NCI-H226 (cell line): ENCODE data around the gene SEMA6D.
A peak's percentile ranks its signal among the peaks of the same experiment; 100 is the strongest.

ENCODE experiments used
- DNase-seq: peaks from one replicate; pipeline ENCODE4 v3.0.0-alpha.2; 2015

Gene SEMA6D

DNA sequence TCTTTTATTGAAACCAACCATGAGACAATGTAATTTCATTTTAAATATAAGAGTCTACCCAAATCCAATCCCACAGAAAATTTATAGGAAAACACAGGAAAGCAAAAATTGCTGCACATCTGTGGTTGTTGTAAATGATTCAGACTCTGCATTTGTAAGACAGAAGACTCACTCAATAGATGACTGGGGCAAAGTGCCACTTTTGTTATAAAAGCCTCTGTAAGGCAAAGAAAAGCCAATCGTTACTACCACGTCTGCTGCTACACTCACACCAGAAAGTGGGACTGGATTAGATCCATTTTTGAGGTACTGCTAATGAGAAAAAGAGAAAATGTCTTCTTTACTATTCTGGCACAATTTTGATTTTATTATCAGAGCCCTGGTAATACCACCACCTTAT, 74.9 kb downstream of the SEMA6D start:
- DNase-seq = no peak

DNA sequence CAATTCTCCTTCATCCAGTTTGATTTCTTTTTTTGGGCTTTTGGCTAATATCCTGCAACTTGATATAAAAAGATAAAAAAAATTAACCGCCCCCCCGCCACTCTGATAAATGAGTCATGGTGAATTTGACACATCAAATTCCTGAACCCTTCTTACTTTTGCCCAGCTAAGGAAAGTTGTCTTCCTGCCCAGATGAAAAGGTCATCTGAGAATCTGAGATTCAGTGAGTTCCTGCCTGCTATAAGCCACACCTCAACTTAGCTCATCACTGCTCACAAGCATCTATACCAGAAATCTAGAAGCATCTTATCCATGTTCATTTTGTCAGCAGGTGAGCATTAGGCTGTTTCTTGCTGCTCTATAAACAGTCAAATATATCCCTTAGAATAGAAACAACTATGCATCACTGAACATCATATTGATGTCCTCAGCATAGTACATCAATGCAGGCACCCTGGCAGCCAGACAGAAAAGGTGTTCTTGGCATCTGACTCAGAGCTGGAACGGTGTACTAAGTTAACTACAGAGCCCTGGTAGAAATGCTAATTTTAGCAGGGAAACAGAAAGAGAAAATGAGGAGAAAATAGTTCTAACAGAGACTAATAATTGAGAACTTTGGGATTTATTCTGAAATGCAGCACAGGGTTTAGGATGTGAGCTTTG, 77.1 kb downstream of the SEMA6D start:
- peak; percentile 45 for DNase-seq

- no peak for DNase-seq
These were observed 78.6 kb downstream of the SEMA6D start for GRCh38 chr15:47795864-47796263.

- no peak for DNase-seq
These were observed 79.0 kb downstream of the SEMA6D start for GRCh38 chr15:47796339-47796738.

DNA sequence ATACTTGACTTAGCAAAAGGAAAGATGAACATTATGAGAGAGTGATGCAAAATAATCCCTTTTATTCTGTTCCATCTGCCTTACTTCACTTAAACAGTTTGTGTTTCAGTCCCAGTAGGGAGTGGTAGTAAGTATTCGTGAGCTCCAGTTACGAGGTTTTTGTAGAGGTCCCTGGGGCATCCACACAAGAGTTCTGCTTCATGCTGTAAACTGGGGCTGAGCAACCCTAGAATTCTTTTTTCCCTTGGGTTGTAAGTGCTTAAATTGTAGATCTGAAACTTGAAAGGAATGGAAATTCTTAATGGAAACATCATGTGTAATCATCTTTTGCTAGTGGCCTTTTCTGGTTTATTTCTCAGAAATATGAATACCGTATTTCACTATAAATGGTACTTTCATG, 79.5 kb downstream of the SEMA6D start:
- no peak for DNase-seq

DNA sequence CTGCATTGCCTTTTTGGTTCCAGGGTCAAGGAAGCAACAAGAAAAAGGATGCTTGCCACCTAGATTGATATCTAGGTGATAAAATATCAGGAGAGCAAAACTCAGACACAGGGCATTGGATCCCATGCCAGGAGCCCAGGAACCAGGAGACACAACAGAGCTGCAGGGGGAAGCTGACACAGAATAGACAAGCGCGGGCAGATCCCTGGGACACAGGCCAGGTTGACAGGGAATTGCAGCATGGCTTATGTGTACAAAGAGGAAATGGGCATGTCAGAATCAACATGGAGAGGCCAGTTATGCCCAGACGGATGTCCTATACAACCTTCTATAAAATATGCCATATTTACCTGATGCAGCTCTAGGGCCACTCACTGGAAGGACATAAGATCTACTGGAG, 84.2 kb downstream of the SEMA6D start:
- DNase-seq = no peak

- DNase-seq = no peak
These were observed 84.9 kb downstream of the SEMA6D start for GRCh38 chr15:47802216-47802615.

DNA sequence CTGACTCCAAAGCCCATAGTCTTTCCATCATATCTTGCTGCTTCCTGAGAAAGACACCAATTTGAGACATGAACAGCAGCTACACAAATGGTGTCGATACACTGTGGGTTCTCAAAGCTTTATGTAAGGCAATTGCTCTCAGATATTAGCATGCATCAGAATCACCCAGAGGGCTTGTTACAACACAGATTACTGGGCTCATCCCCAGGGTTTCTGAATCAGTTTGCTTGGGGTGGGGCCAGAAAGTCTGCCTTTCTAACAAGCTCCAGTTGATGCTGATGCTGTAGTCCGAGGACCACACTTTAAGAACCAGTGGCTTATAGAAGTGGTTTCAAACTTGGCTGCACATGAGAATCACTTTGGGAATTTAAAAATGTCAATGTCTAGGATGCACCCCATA, 86.5 kb downstream of the SEMA6D start:
- DNase-seq = no peak

GRCh38 chr15:47804733-47805132, 87.4 kb downstream of the SEMA6D start:
- DNase-seq = no peak

- no peak for DNase-seq
These were observed 88.7 kb downstream of the SEMA6D start for GRCh38 chr15:47806008-47806407.

DNA sequence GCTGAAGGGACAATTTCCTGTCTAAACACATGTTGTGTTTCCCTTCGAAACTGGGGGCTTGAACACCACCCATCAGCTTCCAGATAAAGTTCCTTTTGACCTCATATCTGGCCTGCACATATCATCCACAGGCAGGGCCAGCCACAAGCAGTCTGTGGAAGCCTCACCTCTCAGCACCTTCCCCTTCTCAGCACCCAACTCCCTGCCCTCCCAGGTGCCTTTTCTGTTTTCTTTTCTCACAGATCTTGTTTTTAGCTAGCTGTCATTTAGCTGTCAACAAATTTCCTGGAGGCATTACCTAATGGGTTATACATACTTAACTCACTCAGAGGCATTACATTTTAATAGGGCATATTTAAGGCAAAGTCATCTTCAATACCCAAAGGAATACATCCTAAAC, 93.9 kb downstream of the SEMA6D start:
- DNase-seq = no peak

GRCh38 chr15:47812470-47812999, 95.2 kb downstream of the SEMA6D start:
- DNase-seq = peak; percentile 98

DNA sequence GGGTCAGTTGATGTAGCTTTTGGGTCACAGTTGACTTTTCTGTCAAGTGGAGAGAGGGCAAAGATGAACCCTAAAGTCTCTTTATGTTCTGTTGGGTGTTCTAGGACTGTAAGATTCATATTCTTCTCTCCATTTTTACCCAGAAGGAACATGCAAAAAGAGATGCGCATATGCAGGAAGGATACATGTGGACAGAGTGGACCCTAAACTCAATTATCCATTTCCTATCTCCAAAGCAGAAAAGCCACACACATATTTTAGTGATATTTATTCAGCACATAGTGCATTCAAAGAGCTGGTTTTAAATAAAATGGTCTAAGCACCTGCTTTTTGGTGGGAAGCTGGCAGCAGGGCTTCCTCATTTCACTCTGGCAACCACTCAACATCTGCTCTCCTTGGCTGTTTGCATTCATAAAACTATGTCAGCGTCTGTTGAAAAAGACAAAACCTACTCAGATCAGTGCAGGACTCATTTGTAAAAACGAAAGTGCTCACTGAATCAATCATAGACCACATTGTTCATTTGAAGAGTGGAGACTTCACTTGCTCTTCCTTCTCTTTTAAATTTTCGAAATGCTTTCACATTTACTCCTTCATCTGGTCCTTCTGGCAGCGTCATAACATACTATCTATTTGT, 96.6 kb downstream of the SEMA6D start:
- DNase-seq = no peak

GRCh38 chr15:47814620-47815019, 97.3 kb downstream of the SEMA6D start:
- DNase-seq = no peak

DNA sequence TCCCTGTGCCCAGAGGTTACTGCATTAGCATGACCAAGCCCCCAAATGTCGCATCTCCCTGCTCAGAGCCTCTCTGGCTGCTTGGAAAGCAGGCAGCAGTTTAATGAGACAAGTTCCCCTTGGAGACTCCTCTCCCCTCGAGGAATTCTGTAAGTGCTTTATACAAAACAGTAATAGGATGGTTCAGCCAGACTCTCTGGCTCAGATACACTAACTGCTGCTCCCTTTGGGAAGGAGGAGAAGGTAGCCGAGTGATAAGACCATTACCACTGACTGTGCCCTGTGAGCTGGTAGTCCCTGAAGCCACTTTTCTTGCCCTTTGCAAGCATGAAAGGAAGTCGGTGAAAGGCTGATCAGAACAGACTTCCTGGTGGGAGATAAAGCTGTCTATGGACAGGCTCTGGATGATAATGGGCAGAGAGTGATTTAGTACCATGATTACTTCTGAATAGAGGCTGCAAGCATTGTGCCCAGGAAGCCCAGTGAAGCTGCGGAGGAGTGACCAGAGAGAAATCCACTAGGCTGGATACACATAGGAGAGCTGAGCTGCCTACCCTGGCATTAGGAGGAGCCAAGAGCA, 100.8 kb downstream of the SEMA6D start:
- DNase-seq = no peak

- DNase-seq = no peak
These were observed 101.9 kb downstream of the SEMA6D start for GRCh38 chr15:47819158-47819557.

DNA sequence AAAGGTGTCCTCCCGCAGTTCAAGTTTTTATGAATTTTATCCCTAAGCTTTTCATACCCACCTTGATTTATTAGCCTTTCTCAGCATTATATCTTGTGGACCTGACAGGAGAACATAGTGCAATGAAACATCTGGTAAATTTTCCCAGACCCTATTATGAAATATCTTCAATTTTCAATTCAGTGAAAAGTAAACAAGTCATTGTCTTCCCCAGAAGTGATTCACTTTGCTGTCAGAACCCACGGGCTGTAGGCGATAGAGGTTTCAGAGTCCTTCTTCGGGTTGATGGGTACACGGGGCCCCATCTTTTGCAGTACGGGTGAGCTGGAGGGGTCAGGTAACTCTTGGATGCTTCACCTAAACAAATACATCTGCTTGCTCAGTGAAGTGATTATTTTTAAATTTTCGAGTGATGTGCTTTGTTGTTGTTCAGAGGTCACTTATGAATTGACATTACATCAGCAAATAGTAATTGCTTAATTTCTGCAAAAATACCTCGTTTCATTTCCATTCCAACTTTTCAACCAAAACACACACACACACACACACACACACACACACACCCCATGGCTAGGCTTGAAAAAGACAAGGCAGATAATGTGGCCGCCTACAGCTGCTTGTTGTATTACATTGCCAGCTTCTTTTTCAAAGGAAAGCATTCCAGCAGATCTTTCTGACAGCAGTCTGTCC, 102.9 kb downstream of the SEMA6D start:
- peak; percentile 63 for DNase-seq

GRCh38 chr15:47820747-47821319, 103.5 kb downstream of the SEMA6D start:
- DNase-seq = peak; percentile 74

GRCh38 chr15:47822048-47822447, 104.7 kb downstream of the SEMA6D start:
- DNase-seq = no peak
